ENCODE data around the gene RELL1.

Gene RELL1

GRCh38 chr4:37664696-37665095 is 21.5 kb downstream of the RELL1 start:
- DNase-seq: no peak

DNA sequence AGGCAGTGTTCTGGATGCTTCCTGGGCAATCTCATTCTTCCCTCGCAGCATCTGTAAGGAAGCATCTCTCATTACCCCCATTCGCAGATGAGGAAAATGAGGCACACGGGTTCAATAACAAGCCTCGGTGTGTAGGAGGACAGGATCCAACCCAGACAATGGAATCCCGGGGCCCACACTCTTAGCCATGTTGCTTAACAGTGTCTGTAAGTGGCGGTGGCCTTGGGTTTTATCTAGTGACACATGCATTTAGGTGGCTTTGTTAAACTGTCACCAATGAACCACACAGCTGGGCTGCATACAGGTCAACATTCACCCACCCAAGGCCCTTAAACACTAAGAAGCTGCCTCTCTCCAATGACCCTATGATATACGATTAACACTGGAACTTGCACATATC is 22.6 kb downstream of the RELL1 start:
- no peak for DNase-seq

DNA sequence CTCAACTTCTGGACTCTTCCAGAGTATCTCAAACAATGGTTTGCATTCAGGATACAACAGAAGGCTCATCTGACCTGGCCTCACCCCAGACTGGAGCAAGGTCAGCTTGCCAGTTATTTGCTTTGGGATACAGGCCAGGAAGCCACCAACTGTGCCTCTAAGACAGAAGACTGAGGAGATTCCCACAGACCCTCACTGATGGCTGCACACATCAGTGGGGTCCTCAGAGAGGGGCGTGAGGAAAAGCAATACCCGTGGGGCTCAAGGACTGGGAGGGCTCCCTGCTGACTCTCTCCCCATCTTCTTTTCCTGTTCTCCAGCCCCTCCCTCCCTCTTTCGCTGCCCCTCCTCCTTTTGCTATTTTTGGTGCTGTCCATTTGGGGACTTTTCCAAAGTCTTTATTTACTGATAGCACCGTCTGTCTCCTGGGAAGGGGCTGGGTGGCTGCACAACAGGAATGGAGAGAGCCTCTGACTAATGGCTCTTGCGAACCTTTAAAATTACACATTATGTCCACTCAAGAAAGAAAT is 23.2 kb downstream of the RELL1 start:
- DNase-seq: no peak

GRCh38 chr4:37662251-37662650 is 23.9 kb downstream of the RELL1 start:
- no peak for DNase-seq

GRCh38 chr4:37661772-37662171 is 24.4 kb downstream of the RELL1 start:
- no peak for DNase-seq

DNA sequence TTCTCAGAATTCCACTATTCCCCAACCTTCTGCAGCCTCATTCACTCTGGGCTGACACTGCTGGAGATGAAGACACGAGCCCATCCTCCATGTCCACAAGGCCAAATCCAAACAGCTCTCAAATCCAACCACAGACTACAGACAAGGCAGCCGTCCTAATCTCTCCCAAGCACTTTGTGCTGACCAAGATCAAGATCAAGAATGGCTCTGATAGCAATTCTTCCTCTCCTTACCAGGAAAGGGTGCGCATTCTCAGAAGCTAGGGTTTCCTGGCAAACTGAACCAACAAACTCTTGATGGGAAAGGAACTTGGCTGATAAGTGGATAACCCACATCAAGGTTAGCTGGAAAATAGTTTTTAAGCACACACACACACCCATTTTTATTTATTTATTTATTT is 26.5 kb downstream of the RELL1 start:
- DNase-seq: no peak

DNA sequence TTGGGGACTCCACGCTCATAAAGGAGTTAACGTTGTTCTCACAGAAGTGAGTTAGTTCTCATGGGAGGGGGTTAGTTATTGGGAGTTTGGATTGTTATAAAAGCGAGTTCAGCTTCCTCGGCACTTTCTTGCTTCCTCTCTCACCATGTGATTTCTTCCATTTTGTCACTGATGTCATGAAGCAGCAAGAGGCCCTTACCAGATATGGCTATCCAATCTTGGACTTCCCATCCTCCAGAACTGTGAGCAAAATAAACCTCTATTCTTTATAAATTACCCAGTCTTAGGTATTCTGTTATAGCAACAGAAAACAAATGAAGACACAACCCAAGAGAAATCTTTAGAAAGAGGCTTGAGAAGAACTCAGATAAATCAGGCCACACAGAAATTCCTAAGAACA is 29.5 kb downstream of the RELL1 start:
- no peak for DNase-seq

GRCh38 chr4:37653601-37654000 is 32.6 kb downstream of the RELL1 start:
- DNase-seq: peak in 1 of 2 donors; percentile 43

DNA sequence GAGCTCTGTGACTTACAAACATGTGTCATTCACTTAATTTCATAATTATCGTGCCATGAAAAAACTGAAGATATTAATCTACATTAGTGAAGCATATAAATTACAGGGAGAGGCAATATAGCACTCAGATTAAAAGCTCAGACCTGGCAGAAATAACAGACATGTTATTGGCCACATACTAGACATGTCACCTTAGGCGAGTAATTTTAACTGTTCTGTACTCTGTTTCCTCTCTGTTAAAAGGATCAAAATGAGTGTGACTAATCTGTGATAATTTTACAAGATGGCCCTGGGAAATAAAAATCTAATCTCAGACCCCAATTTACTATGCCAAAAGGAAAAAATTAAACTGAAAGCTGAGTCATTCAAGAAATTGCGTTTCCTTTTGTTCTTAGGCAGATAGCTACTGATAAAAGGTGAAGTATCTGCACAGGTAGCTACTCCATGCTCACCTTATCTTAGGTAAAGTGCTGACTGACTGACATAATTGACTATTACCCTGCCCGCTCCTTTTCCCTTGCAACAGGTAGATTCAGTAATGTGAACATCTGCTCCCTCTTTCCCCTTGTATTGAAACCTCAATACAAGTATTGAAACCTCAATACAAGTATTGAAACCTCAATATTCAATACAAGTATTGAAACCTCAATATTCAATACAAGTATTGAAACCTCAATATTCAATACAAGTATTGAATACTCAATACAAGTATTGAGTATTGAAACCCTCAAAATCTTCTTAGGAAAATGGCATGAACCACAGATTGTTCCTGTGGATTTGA is 33.2 kb downstream of the RELL1 start:
- no peak for DNase-seq

DNA sequence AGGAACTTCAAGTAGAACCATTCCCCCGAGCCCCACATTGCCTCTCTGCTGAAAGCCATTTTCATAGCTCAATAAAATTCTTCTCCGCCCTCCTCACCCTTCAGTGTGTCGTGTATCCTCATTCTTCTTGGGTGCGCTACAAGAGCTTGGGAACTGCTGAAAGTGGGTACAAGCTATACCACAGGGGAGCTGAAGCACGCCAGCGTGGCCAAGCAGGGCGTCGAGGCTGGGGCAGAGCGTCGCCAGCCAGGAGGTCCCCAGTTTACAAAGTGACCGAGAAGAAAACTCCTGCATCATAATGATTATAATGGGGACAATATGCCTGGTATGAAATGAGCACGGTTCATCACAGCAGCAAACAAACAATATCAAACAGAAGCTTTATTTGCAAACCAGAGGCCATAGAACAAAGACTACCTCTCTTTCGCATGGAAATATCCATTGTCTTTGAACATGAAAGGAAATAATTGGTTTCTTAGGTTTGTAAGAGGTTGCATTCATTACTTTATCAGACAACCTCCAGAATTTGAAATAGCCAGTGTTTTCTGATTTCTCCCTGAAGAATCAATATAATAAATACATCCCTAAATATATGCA is 34.3 kb downstream of the RELL1 start:
- DNase-seq: no peak

DNA sequence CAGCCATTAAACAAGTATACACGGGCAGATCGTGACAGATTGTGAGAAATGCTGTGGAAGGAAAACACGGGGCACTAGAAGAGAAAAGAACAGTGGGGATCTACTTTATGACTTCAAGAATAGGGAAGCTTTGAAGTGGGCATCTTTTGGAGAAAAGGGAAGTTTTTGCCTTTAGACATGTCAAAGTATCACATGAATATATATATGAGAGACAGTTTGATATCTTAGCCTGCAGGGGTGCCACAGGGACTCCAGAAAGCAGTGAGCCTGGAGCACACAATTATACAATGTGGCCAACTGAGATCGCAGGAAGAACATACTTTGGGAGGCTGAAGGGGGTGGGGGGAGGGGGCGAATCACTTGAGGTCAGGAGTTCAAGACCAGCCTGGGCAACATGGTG is 35.7 kb downstream of the RELL1 start:
- DNase-seq: peak; percentile 36 to 63

DNA sequence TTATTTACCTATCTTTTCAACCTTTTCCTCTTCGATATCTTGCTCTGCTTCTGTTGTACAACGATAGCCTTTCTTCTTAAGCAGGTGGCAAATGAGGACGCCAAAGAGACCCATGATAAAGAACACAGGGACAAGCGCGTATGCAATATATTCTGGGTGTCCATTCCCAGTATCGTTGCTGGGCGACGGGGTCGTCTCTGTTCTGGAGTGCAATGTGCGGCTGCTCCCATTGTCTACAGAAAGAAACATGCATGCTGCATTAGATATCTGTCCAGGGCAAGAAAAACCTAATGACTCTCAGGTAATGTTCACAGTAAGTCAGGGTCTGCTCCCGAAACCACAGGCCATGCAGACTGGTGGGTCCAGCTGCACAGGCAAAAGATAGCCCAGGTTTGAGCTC is 36.9 kb downstream of the RELL1 start:
- no peak for DNase-seq

GRCh38 chr4:37648084-37648817 is 37.9 kb downstream of the RELL1 start:
- DNase-seq: peak; percentile 86 to 92

DNA sequence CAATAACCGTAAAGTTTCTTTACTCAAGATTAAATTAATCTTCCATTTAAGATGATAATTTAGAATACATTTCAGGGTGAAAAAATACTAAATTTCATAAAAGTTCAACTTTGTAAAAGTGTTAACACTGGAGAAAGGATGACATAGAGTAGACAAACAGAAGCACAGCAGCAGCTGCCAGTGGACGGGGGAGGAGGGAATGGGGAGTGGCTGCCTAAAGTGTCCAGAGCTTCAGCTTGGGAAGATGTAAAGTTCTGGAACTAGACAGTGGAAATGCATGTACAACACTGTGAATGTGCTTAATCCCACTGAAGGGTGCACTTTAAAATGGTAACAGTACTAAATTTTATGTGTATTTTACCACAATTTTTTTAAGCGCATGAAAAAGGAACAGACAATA is 39.9 kb downstream of the RELL1 start:
- DNase-seq: no peak

DNA sequence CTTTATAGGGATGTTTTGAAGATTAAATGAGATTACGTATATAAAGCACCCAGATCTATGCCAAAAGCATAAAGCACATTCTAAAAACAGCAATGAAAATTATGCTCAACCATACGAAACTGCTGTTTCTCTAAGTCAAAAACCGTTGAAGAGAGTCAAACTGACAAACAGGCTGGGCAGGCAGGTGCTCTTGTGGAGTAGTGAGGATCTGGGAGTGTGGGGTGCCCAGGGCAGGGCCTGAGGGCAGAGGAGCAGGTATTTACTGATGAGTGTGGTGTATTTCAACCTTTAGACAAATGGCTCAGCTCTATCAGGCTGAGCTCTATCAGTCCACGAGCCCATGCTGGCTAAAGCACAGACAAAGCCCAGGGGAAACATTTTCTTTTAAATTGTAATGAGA is 40.4 kb downstream of the RELL1 start:
- DNase-seq: no peak

DNA sequence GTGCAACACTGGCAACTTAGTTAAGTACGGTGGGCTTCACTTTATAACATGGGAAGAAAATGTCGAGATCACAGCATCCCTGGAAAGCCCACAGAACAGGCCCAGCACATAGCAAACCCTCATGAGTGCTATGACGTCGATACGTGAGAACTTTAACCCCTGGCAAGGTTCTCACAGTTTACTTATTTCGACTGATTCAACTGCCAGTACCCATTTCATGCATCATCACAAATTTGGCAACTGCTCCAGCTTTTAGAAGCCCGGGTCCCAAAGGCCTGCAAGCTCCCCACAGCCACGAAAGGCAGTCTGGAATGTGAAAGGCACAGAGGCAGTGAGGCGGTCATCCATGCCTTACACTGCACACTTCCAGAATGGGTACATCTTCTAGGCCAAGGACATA is 41.2 kb downstream of the RELL1 start:
- no peak for DNase-seq

- no peak for DNase-seq
These were observed 44.0 kb downstream of the RELL1 start for GRCh38 chr4:37641886-37642849.

DNA sequence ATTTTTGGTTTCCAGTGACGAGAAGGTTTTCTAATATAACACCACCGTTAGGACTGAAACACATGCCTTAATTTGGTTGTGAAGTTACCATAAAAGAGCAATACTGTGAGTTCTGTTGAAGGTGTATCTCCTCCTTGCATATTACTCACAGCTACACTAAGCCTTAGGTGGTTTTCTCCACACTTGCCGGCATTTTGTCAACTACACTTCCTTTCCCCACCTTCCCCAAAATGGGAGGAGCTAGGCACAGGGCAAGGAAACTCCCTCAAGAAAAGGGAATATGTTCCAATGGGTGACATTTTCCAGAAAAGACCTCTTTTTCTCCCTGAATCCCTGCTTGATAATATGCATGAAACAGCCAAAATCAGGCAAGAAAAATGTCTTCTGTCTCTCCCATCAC is 44.8 kb downstream of the RELL1 start:
- DNase-seq: no peak

GRCh38 chr4:37639551-37640285 is 46.5 kb downstream of the RELL1 start:
- no peak for DNase-seq

- DNase-seq: no peak
These were observed 51.0 kb downstream of the RELL1 start for GRCh38 chr4:37635155-37635554.

DNA sequence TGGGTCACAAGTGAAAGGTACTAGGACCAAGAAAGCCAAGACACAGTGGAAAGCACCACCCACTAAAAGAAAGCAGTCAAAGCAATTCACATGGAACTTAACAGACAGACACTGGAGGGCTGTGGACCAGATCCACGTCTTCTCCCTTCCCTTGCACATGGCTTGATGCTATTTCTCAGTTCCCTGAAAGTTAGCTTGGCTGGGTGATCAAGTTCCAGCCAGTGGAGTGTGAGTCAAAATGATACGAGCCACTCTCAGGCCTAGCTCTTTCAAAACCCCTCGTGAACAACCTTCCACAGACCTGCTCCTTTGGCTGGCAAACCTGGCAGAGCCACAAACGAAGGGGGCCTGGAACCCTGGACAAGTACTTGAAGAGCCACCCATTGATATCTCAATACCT is 52.0 kb downstream of the RELL1 start:
- no peak for DNase-seq

DNA sequence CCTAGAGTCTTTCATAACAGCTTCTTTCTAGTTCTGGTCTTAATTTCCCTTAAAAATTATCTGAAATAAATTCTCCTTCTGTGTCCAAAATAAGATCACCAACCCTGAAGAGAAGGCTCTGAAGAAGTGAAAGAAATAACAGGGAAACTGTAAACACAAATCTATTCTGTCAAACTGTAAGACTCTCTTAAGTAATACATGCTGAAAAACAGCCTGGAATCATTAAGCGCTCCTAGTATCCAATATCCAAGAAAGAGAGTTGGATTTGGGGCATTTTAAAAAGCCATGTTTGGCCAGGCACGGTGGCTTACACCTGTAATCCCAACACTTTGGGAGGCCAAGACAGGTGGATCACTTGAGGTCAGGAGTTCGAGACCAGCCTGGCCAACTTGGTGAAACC is 53.3 kb downstream of the RELL1 start:
- no peak for DNase-seq

Measured in inflammatory macrophage treated with lipopolysaccharide for 1 hour (primary cell).